22Rv1 (cell line): ENCODE measurements around the gene TSPAN1.

ENCODE experiments used
- CTCF ChIP-seq: fragments of 450-650 bp; IDR thresholded peaks from 2 replicates; pipeline ENCODE4 v1.5.1; 2017; ENCODE audit warnings: mild to moderate bottlenecking
- ZFX ChIP-seq: fragments of 450-650 bp; IDR thresholded peaks from 2 replicates; pipeline ENCODE4 v1.6.1; 2017; ENCODE audit warnings: antibody characterized with exemption, borderline replicate concordance

- TF ChIP-seq CTCF (no peak), ZFX (no peak)
These were observed 10.2 kb downstream of the TSPAN1 start for GRCh38 chr1:46184920-46185658.
